Heart right ventricle (tissue), 16 donors: ENCODE results near the gene TRMT11. TPM values are rescaled to one million over a fixed set of nuclear protein-coding genes. Genes with fewer than 3 reads are reported as not detected.

Experiments
- ATAC-seq, 8 donors: fragments of 200-7000 bp; cut with Tn5 transposase; one replicate each; pipeline ENCODE4 v1.9.1; 2020; ENCODE audit warnings: mild to moderate bottlenecking in 8 of 8, moderate library complexity in 8 of 8, moderate number of reproducible peaks in 1 of 8
- DNase-seq, 2 donors: peaks; one replicate each; pipeline ENCODE4 v3.0.0-alpha.2; 2020
- H3K27ac ChIP-seq, 10 donors: fragments of 200-600 bp; sonication (generic) in 2 of 10; one replicate each; pipeline versions ENCODE4 v1.5.0 to v1.8.0; 2020 to 2022; ENCODE audit warnings: mild to moderate bottlenecking in 3 of 10
- H3K27me3 ChIP-seq, 7 donors: fragments of 200-600 bp; one replicate each; pipeline ENCODE4 v1.8.0; 2021 to 2022; ENCODE audit warnings: mild to moderate bottlenecking in 2 of 7
- H3K36me3 ChIP-seq, 9 donors: fragments of 200-600 bp; sonication (generic) in 1 of 9; one replicate each; pipeline versions ENCODE4 v1.5.0 to v1.8.0; 2020 to 2022; ENCODE audit warnings: mild to moderate bottlenecking in 2 of 9
- H3K4me1 ChIP-seq, 9 donors: fragments of 200-600 bp; sonication (generic) in 1 of 9; one replicate each; pipeline versions ENCODE4 v1.5.0 to v1.8.0; 2020 to 2022; ENCODE audit warnings: mild to moderate bottlenecking in 4 of 9
- H3K4me3 ChIP-seq, 10 donors: fragments of 200-600 bp; sonication (generic) in 2 of 10; one replicate each; pipeline versions ENCODE4 v1.5.0 to v1.8.0; 2020 to 2022; ENCODE audit warnings: mild to moderate bottlenecking in 7 of 10, moderate library complexity in 2 of 10
- H3K9me3 ChIP-seq, 11 donors: fragments of 200-600 bp in 10 of 11; sonication (generic) in 2 of 11; one replicate each; pipeline versions ENCODE4 v1.5.0 to v1.8.0; 2013 to 2022; ENCODE audit warnings: mild to moderate bottlenecking in 2 of 11, control low read depth in 1 of 11, moderate library complexity in 1 of 11
- CTCF ChIP-seq, 9 donors: fragments of 200-600 bp; sonication (generic) in 2 of 9; IDR thresholded peaks; one replicate each; pipeline versions ENCODE4 v1.5.0 to v1.8.0; 2021 to 2022; ENCODE audit warnings: antibody characterized with exemption in 9 of 9, mild to moderate bottlenecking in 5 of 9, moderate library complexity in 1 of 9
- WGBS, 2 donors: extraction: QIAGEN DNeasy Blood & Tissue Kit; methylation state at CpG; one replicate each; pipeline ENCODE4 v1.1.7; 2013; ENCODE audit warnings: inconsistent platforms in 1 of 2; 5-methylcytosine and 5-hydroxymethylcytosine counted together
- intact Hi-C, 10 donors: fragments of 100-400 bp; cut with DNase I; formaldehyde crosslinking; loops; one replicate each; pipeline versions ENCODE4 v1.11.1 to v1.14.2; 2022
- polyA plus RNA-seq, 2 donors: library from polyadenylated mRNA; stranded (reverse); fragments of 200-250 nt; gene quantifications; one replicate each; pipeline ENCODE4 v1.2.3, GENCODE V29; 2013
- total RNA-seq, 10 donors: library from RNA; stranded (reverse); fragmentation: NEBNext Ultra II Directional in 3 of 10; extraction: Animal tissue kit (Norgen Biotek cat#: 25700) in 3 of 10; gene quantifications; one replicate each; pipeline versions ENCODE4 v1.2.1 to v1.2.4, GENCODE V29; 2021 to 2023
- donor health status: Arrhythmogenic right ventricular cardiomyopathy.
- donor health status: ischemic (EF 13 %, LVEDD 7.1; RV severe dilation, severe dysfunction).
- donor health status: healthy with polysubstance abuse.
- donor health status: DM: no; HTN: yes; CAD: no.
- donor health status: DM: no; HTN: no; CAD: no.
- donor health status: ischemic (EF 25% LVEDD 6.9; RV normal size, moderate dysfunction).
- donor health status: ischemic (EF 25% LVEDD 5.7; RV mildly dilated, moderate dysfunction).
- donor health status: healthy.
- donor health status: DM: yes; HTN: yes; CAD: no.
- donor health status: Ischemic cardiomyopathy.
- donor health status: ischemic (EF 35%, LVEDD 5.7; RV mildly dilated, moderate dysfunction).
- donor health status: nonischemic (EF 11% LVEDD 7.7; RV severe dilation, severe dysfunction).
- donor health status: DM: yes; HTN: yes; CAD: no.
- donor health status: PGD.
- donor health status: ischemic (EF 29% LVEDD 5.4; RV normal size, mild dysfunction).
- donor health status: nonischemic (EF 23%, LVEDD 6.1; RV moderate dilation, normal function).

TRMT11 gene
- total and polyA plus RNA-seq, 12 donors: 7.2 to 15.8 (median 11.0) TPM

- Histone ChIP-seq H3K4me3 (peak within 1 kb of the TSS; percentile 70 to 100 (median 84)), H3K4me1 (peaks cover 0 to 30% (median 24%) of the 10 kb centered on the region in 9 donors), H3K36me3 (peaks cover 0 to 7% (median 0%) of the 10 kb centered on the region in 9 donors), H3K27me3 (no peaks in the 10 kb centered on the region), H3K27ac (peak within 1 kb of the TSS; percentile 85 to 97 (median 94)), H3K9me3 (no peaks in the 10 kb centered on the region)
- ATAC-seq (peak; percentile 97 to 98 (median 98)), DNase-seq (peak; percentile 98 to 99)
- 0% methylated on average over 82 of the region's 82 CpGs for WGBS, 2 donors
- TF ChIP-seq CTCF (IDR thresholded peaks at IDR 0.05): peak; percentile 94 to 100 (median 99)
- intact Hi-C loops: loop anchor here in 8 of 10 donors (1.0 to 10.0 kb wide), 14 partner anchors 39 to 654 kb away; partner anchors contain the start of genes NCOA7 (in 3 of the 8) and HDDC2 (in 2 of the 8)
These were observed 29.6 kb upstream of the TRMT11 start, which contains the start of gene HINT3 for GRCh38 chr6:125956506-125957390. TSS of gene HINT3 (plus strand) at chr6:125956770. CDS start at chr6:125956978, 208 bp downstream.

GRCh38 chr6:125957391-125957693 is 29.0 kb upstream of the TRMT11 start:
- no peak for ATAC-seq
- DNase-seq: no peak

DNA sequence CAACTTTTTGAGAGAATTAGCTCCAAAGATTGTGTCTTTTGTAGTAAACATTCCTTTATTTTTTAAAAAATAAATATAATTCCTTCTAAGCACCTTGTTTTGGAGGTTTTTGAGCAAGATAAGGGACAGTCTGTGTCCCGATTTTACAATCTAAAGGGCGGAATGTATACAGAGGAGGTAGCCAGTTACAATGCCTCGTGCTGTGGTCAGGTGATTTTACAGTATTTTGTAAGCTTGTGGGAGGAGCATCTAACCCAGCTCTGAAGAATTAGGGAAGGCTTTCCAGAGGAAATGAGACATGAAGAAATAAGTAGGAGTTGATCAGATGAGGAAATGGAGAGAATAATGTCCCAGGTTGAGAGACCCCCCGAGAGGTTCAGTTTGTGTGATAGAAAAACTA is 28.5 kb upstream of the TRMT11 start:
- Histone ChIP-seq H3K4me1 (peaks cover 0 to 30% (median 24%) of the 10 kb centered on the region in 9 donors), H3K9me3 (no peaks in the 10 kb centered on the region), H3K27me3 (no peaks in the 10 kb centered on the region), H3K36me3 (peaks cover 0 to 8% (median 0%) of the 10 kb centered on the region in 9 donors), H3K27ac (peak overlapping the region in 6 of 10 donors; percentile 94 to 97 (median 96)), H3K4me3 (peak overlapping the region; percentile 70 to 100 (median 84))
- peak in 3 of 8 donors; percentile 20 to 44 (median 30) for ATAC-seq
- DNase-seq: no peak
- TF ChIP-seq CTCF (IDR thresholded peaks at IDR 0.05): no peak
- 40 to 42% methylated on average over 4 of the region's 4 CpGs for WGBS, 2 donors
- intact Hi-C loops: loop anchor here in 8 of 10 donors (2.0 to 10.0 kb wide), 12 partner anchors 41 to 656 kb away; partner anchors contain the start of genes NCOA7 (in 3 of the 8) and HDDC2 (in 2 of the 8)

More at GRCh38 chr6:125957391-125957693, 29.0 kb upstream of the TRMT11 start:
- peak overlapping the region; percentile 70 to 100 (median 84) for H3K4me3 ChIP-seq
- peak overlapping the region in 9 of 10 donors; percentile 89 to 97 (median 95) for H3K27ac ChIP-seq
- peaks cover 0 to 30% (median 24%) of the 10 kb centered on the region in 9 donors for H3K4me1 ChIP-seq
- intact Hi-C loops: loop anchor here in 8 of 10 donors (2.0 to 10.0 kb wide), 12 partner anchors 40 to 655 kb away; partner anchors contain the start of genes NCOA7 (in 3 of the 8) and HDDC2 (in 2 of the 8)
- H3K9me3 ChIP-seq: no peaks in the 10 kb centered on the region
- no peaks in the 10 kb centered on the region for H3K27me3 ChIP-seq
- WGBS, 2 donors: 5 to 7% methylated on average over 3 of the region's 3 CpGs
- H3K36me3 ChIP-seq: peaks cover 0 to 8% (median 0%) of the 10 kb centered on the region in 9 donors
- TF ChIP-seq CTCF (IDR thresholded peaks at IDR 0.05): no peak

- ATAC-seq: no peak
- Histone ChIP-seq H3K36me3 (peaks cover 0 to 8% (median 0%) of the 10 kb centered on the region in 9 donors), H3K4me3 (no peak overlapping the region), H3K4me1 (peaks cover 0 to 30% (median 24%) of the 10 kb centered on the region in 9 donors), H3K27ac (peak overlapping the region in 1 of 10 donors; percentile 6), H3K9me3 (no peaks in the 10 kb centered on the region), H3K27me3 (no peaks in the 10 kb centered on the region)
- TF ChIP-seq CTCF (IDR thresholded peaks at IDR 0.05): no peak
- intact Hi-C loops: loop anchor here in 8 of 10 donors (5.0 to 10.0 kb wide), 11 partner anchors 42 to 657 kb away; partner anchors contain the start of genes NCOA7 (in 3 of the 8) and HDDC2 (in 2 of the 8)
- WGBS, 2 donors: 86 to 92% methylated on average over 4 of the region's 4 CpGs
- DNase-seq: no peak
These were observed 27.3 kb upstream of the TRMT11 start for GRCh38 chr6:125959041-125959440.
